Gastrocnemius medialis (tissue), 4 donors: ENCODE data around the gene C10orf71.

Experiments used
- POLR2A ChIP-seq, 2 donors: fragments of 450-650 bp; IDR thresholded peaks; one replicate each; pipeline ENCODE4 v1.6.1; 2017; ENCODE audit warnings: antibody characterized with exemption in 2 of 2, mild to moderate bottlenecking in 2 of 2, moderate library complexity in 2 of 2
- TF ChIP-seq, protein P1 (sequence below), 5 experiments: fragments of 450-650 bp in 3 of 5; fragments of 200-600 bp in 2 of 5; sonication (generic) in 2 of 5; IDR thresholded peaks in 4 of 5; conservative IDR thresholded peaks in 1 of 5; 1 replicate in 4 of 5; 2 replicates in 1 of 5; pipeline ENCODE4 v1.5.1; 2016 to 2019; ENCODE audit warnings: antibody characterized with exemption in 5 of 5, mild to moderate bottlenecking in 3 of 5, moderate library complexity in 3 of 5

DNA sequence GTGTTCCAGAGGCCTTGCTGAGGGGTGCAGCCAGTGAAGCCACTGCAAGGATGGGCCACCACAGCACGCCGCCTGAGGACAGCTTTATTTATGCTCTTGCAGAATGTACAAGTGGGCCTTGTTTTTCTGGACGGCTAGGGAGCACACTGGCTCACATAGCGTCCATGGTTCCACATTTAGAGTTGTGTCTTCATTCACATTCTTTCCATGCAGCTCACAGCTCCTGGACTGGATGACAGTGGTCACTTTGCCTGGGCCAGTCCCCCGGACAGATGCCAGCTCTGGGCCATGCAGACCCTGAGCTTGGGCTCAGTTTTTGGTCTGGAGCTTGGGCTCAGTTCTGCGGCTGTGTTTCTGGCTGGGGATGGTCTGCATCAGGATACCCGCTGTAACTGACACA, 2.6 kb upstream of the C10orf71 start:
- peak; percentile 51 to 68 for TF ChIP-seq POLR2A (IDR thresholded peaks at IDR 0.05)
- TF ChIP-seq, protein P1, sequence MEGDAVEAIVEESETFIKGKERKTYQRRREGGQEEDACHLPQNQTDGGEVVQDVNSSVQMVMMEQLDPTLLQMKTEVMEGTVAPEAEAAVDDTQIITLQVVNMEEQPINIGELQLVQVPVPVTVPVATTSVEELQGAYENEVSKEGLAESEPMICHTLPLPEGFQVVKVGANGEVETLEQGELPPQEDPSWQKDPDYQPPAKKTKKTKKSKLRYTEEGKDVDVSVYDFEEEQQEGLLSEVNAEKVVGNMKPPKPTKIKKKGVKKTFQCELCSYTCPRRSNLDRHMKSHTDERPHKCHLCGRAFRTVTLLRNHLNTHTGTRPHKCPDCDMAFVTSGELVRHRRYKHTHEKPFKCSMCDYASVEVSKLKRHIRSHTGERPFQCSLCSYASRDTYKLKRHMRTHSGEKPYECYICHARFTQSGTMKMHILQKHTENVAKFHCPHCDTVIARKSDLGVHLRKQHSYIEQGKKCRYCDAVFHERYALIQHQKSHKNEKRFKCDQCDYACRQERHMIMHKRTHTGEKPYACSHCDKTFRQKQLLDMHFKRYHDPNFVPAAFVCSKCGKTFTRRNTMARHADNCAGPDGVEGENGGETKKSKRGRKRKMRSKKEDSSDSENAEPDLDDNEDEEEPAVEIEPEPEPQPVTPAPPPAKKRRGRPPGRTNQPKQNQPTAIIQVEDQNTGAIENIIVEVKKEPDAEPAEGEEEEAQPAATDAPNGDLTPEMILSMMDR (IDR thresholded peaks at IDR 0.05 in 4 of 5, conservative IDR thresholded peaks at IDR 0.05 in 1 of 5) = no peak
